GM19193 (cell line): Measurements from ENCODE around the gene RAB3A.

Experiments
- POLR2A ChIP-seq: IDR thresholded peaks from 4 replicates; pipeline ENCODE4 v1.6.1; 2011; ENCODE audit not compliant: insufficient read depth, insufficient read length; ENCODE audit errors: extremely low read depth

Gene RAB3A

GRCh38 chr19:18193388-18194180 is 10.3 kb downstream of the RAB3A start:
- no peak for TF ChIP-seq POLR2A

GRCh38 chr19:18192673-18193387 is 11.0 kb downstream of the RAB3A start, which contains the start of gene MPV17L2:
TSS of gene MPV17L2 (plus strand) at chr19:18193218. CDS start at chr19:18193282, 64 bp downstream.
- TF ChIP-seq POLR2A: peak; percentile 78

GRCh38 chr19:18191640-18192062 is 12.2 kb downstream of the RAB3A start:
- TF ChIP-seq POLR2A: no peak

DNA sequence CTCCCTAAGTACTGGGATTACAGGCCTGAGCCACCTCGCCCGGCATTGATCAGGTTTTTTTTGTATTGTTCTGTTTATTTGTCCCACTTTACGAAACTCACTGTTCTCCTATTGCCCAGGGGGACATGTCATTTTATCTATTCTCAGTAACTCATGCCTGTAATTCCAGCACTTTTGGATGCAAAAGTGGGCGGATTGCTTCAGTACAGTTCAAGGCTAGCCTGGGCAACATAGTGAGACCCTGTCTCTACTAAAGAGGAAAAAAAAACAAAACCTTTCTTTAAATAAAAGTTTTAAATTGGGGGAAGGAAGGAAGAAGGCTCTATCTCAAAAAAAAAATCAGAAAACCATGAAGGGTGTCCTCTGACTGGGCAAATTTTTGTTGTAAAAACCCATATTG is 13.6 kb downstream of the RAB3A start:
- TF ChIP-seq POLR2A: no peak

DNA sequence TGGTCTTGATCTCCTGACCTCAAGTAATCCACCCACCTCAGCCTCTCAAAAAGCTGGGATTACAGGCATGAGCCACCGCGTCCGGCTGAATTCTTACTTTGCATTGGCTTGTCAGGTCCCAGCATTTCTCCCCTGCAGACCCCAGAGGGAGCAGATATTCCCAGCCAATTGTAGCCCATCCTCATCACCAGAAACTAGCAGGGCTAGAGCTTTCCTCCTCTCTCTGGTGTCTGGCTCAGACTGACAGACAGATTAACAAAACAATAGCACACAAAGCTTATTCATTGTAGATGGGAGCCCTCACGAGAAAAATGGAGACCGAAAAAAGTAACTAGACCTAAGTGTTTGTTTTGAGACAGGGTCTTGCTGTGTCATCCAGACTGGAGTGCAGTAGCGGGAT is 18.3 kb downstream of the RAB3A start:
- TF ChIP-seq POLR2A: no peak

- TF ChIP-seq POLR2A: no peak
Observed at GRCh38 chr19:18183529-18183928, 20.3 kb downstream of the RAB3A start.

- no peak for TF ChIP-seq POLR2A
Observed at GRCh38 chr19:18179957-18180356, 23.9 kb downstream of the RAB3A start.

- no peak for TF ChIP-seq POLR2A
Observed at GRCh38 chr19:18176367-18177310, 27.2 kb downstream of the RAB3A start.

DNA sequence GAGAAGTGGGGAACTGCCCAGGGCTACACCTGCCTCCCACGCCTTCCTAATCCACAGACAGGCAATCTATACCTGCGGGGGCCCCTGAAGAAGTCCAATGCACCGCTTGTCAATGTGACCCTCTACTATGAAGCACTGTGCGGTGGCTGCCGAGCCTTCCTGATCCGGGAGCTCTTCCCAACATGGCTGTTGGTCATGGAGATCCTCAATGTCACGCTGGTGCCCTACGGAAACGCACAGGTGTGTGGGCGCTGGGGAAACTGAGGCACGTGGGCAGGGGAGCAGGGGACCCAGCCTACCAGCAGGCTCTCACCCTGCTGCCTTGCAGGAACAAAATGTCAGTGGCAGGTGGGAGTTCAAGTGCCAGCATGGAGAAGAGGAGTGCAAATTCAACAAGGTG is 28.9 kb downstream of the RAB3A start:
- no peak for TF ChIP-seq POLR2A

DNA sequence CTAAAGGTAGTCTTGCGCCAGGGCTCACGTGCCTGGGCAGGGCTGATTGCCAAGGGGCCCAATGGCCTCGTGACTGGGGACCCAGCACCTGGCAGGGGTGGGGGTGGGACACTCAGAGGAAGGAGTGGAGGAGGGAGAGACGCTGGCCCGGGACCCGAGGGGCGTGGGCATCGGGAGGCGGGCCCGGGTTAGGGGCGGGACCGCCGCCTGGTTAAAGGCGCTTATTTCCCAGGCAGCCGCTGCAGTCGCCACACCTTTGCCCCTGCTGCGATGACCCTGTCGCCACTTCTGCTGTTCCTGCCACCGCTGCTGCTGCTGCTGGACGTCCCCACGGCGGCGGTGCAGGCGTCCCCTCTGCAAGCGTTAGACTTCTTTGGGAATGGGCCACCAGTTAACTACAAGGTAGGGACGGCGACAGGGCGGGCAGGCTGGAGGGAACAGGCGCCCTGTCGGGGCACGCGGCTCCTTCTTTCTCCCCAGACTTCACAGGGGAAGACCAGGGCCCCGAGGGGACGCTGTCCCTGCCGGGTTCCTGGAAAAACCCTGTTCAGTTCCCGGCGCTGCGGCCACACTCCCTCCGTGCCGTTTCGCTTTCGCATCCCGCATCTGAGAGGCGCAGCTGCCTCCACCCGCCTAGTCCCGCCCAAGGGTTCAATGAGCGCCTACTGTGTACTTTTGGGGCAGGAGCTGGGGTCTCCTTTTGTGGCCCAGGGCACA is 30.1 kb downstream of the RAB3A start, which contains the start of gene IFI30:
Gene IFI30 (plus strand): TSS at position 242 of the 717 bp plus-strand sequence. CDS start 29 bp downstream, at position 271.
- TF ChIP-seq POLR2A: peak; percentile 98

- no peak for TF ChIP-seq POLR2A
Observed at GRCh38 chr19:18173054-18173571, 30.7 kb downstream of the RAB3A start.

- no peak for TF ChIP-seq POLR2A
Observed at GRCh38 chr19:18172331-18173053, 31.4 kb downstream of the RAB3A start.

- TF ChIP-seq POLR2A: no peak
Observed at GRCh38 chr19:18171605-18172327, 32.1 kb downstream of the RAB3A start.

GRCh38 chr19:18170714-18171255 is 33.1 kb downstream of the RAB3A start:
- TF ChIP-seq POLR2A: peak; percentile 11
